ENCODE measurements around the gene CCS. TPM values are rescaled to one million over a fixed set of nuclear protein-coding genes. Genes with fewer than 3 reads are reported as not detected.

CCS gene
- total RNA-seq, 4 donors from 2014 or later = 12.7 to 27.5 (median 21.2) TPM

DNA sequence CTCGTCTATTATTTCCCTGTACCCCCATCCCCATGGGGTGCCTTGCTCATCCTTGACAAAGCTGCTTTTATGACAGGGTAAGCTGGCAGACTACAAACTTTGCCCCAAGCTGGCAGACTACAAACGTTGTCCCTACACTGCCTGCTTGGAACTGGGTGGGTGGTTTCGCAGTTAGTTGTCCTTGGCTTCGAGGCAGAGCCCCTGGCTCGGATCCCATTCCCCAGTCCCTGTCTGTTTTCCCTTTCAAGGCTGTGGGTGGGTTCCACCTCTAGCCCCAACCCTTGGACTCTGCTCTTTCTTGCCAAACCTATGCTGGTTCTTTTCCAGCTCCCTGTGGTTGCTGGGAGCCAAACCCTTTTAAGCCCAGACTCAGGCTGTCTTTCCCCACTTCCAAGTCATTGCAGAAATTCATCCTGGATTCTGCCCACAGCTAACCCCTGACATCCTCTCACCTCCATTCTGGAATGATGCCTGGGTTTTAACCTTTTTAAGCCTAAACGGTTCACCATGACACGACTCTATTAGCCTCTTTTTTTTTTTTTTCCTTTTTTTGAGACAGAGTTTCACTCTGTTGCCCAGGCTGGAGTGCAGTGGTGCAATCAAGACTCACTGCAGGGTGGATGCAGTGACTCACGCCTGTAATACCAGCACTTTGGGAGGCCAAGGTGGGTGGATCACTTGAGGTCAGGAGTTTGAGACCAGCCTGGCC lies 14.3 kb downstream of the CCS start:
- H3K4me3 ChIP-seq = no peak overlapping the region
- TF ChIP-seq CTCF (IDR thresholded peaks at IDR 0.05) (no peak), POLR2A (IDR thresholded peaks at IDR 0.05) (no peak)
- DNase-seq = no peak
- peaks cover 4 to 23% (median 17%) of the 10 kb centered on the region in 3 donors for H3K4me1 ChIP-seq
- 28 to 37% methylated on average over 7 to 8 of the region's 8 CpGs for WGBS, 2 donors
- intact Hi-C loops (cut with DNase I) = no loop called here
- peak overlapping the region; percentile 52 to 85 (median 78) for H3K27ac ChIP-seq
- H3K36me3 ChIP-seq = peaks cover 0 to 44% (median 6%) of the 10 kb centered on the region in 3 donors
- H3K27me3 ChIP-seq = no peaks in the 10 kb centered on the region
- no peaks in the 10 kb centered on the region for H3K9me3 ChIP-seq

GRCh38 chr11:66609721-66610617 lies 17.0 kb downstream of the CCS start:
- DNase-seq = no peak
- Histone ChIP-seq H3K36me3 (peaks cover 0 to 17% (median 6%) of the 10 kb centered on the region in 3 donors), H3K27ac (no peak overlapping the region), H3K9me3 (no peaks in the 10 kb centered on the region), H3K27me3 (no peaks in the 10 kb centered on the region), H3K4me3 (no peak overlapping the region), H3K4me1 (peaks cover 4 to 25% (median 17%) of the 10 kb centered on the region in 3 donors)
- intact Hi-C loops (cut with DNase I) = no loop called here
- 64 to 66% methylated on average over 4 of the region's 4 CpGs for WGBS, 2 donors
- no peak for TF ChIP-seq POLR2A (IDR thresholded peaks at IDR 0.05)
- no peak for TF ChIP-seq CTCF (IDR thresholded peaks at IDR 0.05)

GRCh38 chr11:66612458-66612857 lies 19.5 kb downstream of the CCS start:
- H3K27ac ChIP-seq = no peak overlapping the region
- no peaks in the 10 kb centered on the region for H3K9me3 ChIP-seq
- DNase-seq = no peak
- no peak overlapping the region for H3K4me3 ChIP-seq
- no peak for TF ChIP-seq POLR2A (IDR thresholded peaks at IDR 0.05)
- TF ChIP-seq CTCF (IDR thresholded peaks at IDR 0.05) = no peak
- peaks cover 6 to 27% (median 14%) of the 10 kb centered on the region in 3 donors for H3K4me1 ChIP-seq
- 83 to 100% methylated on average over 1 of the region's 1 CpG for WGBS, 2 donors
- H3K36me3 ChIP-seq = no peaks in the 10 kb centered on the region
- no peaks in the 10 kb centered on the region for H3K27me3 ChIP-seq
- intact Hi-C loops (cut with DNase I) = no loop called here

- Histone ChIP-seq H3K9me3 (no peaks in the 10 kb centered on the region), H3K27ac (no peak overlapping the region), H3K4me1 (peaks cover 10 to 32% (median 13%) of the 10 kb centered on the region in 3 donors), H3K36me3 (no peaks in the 10 kb centered on the region), H3K27me3 (no peaks in the 10 kb centered on the region), H3K4me3 (no peak overlapping the region)
- TF ChIP-seq POLR2A (IDR thresholded peaks at IDR 0.05) (no peak), CTCF (IDR thresholded peaks at IDR 0.05) (no peak)
- 89 to 94% methylated on average over 9 to 10 of the region's 13 CpGs for WGBS, 2 donors
- no peak for DNase-seq
- intact Hi-C loops (cut with DNase I) = no loop called here
These were observed 21.1 kb downstream of the CCS start for GRCh38 chr11:66614073-66614472.

Measured in esophagus squamous epithelium (tissue), 5 donors.